Sigmoid colon (tissue), 4 donors: ENCODE data around the gene GMDS.

ENCODE experiments used
- CTCF ChIP-seq, 4 experiments: fragments of 450-650 bp in 3 of 4; fragments of 200-600 bp in 1 of 4; IDR thresholded peaks; one replicate each; pipeline ENCODE4 v1.5.1; 2016 to 2019; ENCODE audit warnings: antibody characterized with exemption in 4 of 4, mild to moderate bottlenecking in 3 of 4, moderate library complexity in 2 of 4
- POLR2A ChIP-seq, 2 donors: fragments of 450-650 bp; IDR thresholded peaks; one replicate each; pipeline ENCODE4 v1.6.1; 2016; ENCODE audit warnings: antibody characterized with exemption in 2 of 2, mild to moderate bottlenecking in 2 of 2, moderate library complexity in 2 of 2
- POLR2AphosphoS5 ChIP-seq, 4 donors: sonication (generic); formaldehyde crosslinking; IDR thresholded peaks; one replicate each; pipeline ENCODE4 v1.6.1; 2017; ENCODE audit warnings: antibody characterized with exemption in 4 of 4

GRCh38 chr6:1622851-1623768 lies 622.3 kb downstream of the GMDS start:
- no peak for TF ChIP-seq POLR2A (IDR thresholded peaks at IDR 0.05)
- TF ChIP-seq CTCF (IDR thresholded peaks at IDR 0.05) = no peak
- no peak for TF ChIP-seq POLR2AphosphoS5 (IDR thresholded peaks at IDR 0.05)
